ENCODE results near the gene PCDHGB5. TPM values are rescaled to one million over a fixed set of nuclear protein-coding genes. Genes with fewer than 3 reads are reported as not detected.

PCDHGB5 gene
- total and polyA plus RNA-seq, 2 donors (not counting 3 experiments of a cell fraction or from before 2014, with no cell fraction given), result 10.1 to 14.4 TPM

GRCh38 chr5:141437221-141437620, 39.5 kb downstream of the PCDHGB5 start:
- dilution Hi-C loops (cut with MboI; ENCODE audit: extremely low pct_ligation_motif_present, low sequenced_read_pairs) (no loop called here), intact Hi-C loops (cut with micrococcal nuclease) (no loop called here)
- Histone ChIP-seq H3K4me1 (ENCODE audit: control insufficient read depth, extremely low read depth, insufficient read depth, low read length) (no peaks in the 10 kb centered on the region), H3K4me3 (replicated peaks in 1 of 3; ENCODE audit: insufficient read depth in 1 of 3, low read depth in 1 of 3, low read length in 3 of 3) (no peak overlapping the region), H2AFZ (ENCODE audit: low read depth, low read length) (no peak overlapping the region), H3K9ac (replicated peaks; ENCODE audit: extremely low read depth, insufficient read depth, low read length) (no peak overlapping the region), H3K9me1 (replicated peaks; ENCODE audit: control insufficient read depth, extremely low read depth, insufficient read depth, low read length) (no peaks in the 10 kb centered on the region), H3K4me2 (ENCODE audit: insufficient read depth, low read length) (no peak overlapping the region), H4K20me1 (replicated peaks; ENCODE audit: control insufficient read depth, extremely low read depth, insufficient read depth, low read length) (no peaks in the 10 kb centered on the region), H3K27me3 (ENCODE audit: control insufficient read depth in 2 of 2, insufficient read depth in 2 of 2, low read length in 2 of 2) (peaks cover 3 to 12% of the 10 kb centered on the region in 2 experiments), H3K9me3 (replicated peaks; ENCODE audit: control insufficient read depth, insufficient read depth, low read length) (no peaks in the 10 kb centered on the region), H3K36me3 (ENCODE audit: control insufficient read depth in 2 of 2, extremely low read depth in 1 of 2, insufficient read depth in 2 of 2, low read length in 2 of 2) (no peaks in the 10 kb centered on the region), H3K79me2 (ENCODE audit: control insufficient read depth, insufficient read depth, low read length) (no peaks in the 10 kb centered on the region), H3K27ac (ENCODE audit: insufficient read depth, low read depth, low read length) (no peak overlapping the region)
- ChIA-PET CTCF (interaction anchor here (1.3 to 1.9 kb wide), 4 partner anchors 20 to 127 kb away, joined by 3 to 8 read pairs (median 4); partner anchors contain the start of genes PCDHGB7 and PCDHGC3), POLR2A (no interaction called here)
- TF ChIP-seq FOS (IDR thresholded peaks at IDR 0.05; ENCODE audit: borderline replicate concordance, insufficient read depth, low read length), result no peak
- no peak for TF ChIP-seq CTCF (IDR thresholded peaks at IDR 0.05; ENCODE audit: extremely low read depth in 1 of 2, insufficient read depth in 1 of 2, low read depth in 1 of 2, low read length in 2 of 2)
- TF ChIP-seq MYC (IDR thresholded peaks at IDR 0.05; ENCODE audit: low read depth, low read length), result no peak
- TF ChIP-seq POLR2AphosphoS5 (IDR thresholded peaks at IDR 0.05; ENCODE audit: insufficient read depth, low read depth, low read length), result no peak
- TF ChIP-seq GATA2 (IDR thresholded peaks at IDR 0.05; ENCODE audit: insufficient read depth, insufficient read length, low read depth, low read length), result no peak
- no peak for DNase-seq (ENCODE audit: low read depth, low spot score)
- FAIRE-seq, result no peak
- BruUV-seq (replicated peaks), result no TSS peak
